Inflammatory macrophage treated with lipopolysaccharide for 1 hour (primary cell): ENCODE data around the gene GPR156.
"Not testable (repeated sequence)": the region's sequence is repeated elsewhere in the genome, so short reads cannot be mapped to it uniquely, and the experiment has no call there.

Experiments used
- DNase-seq, 2 donors: peaks; one replicate each; pipeline ENCODE4 v3.0.0-alpha.2; 2020 to 2022

GPR156 gene

DNA sequence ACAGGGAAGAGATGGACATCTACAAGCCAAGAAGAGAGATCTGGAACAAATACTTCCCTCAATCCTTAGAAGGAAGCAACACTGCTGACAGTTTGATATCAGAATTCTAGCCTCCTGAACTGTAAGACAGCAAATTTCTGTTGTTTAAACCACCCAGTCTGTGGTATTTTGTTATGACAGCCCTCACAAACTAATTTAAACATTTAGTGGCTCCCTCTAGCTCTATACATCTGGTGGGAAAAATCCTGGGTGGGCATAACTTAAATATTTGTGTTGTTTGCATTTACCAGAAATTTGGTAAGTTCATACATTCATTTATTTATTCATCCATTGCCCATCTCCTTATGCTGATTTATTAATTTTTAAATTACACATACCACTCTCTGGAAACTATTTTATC, 128.3 kb downstream of the GPR156 start:
- DNase-seq: no peak

DNA sequence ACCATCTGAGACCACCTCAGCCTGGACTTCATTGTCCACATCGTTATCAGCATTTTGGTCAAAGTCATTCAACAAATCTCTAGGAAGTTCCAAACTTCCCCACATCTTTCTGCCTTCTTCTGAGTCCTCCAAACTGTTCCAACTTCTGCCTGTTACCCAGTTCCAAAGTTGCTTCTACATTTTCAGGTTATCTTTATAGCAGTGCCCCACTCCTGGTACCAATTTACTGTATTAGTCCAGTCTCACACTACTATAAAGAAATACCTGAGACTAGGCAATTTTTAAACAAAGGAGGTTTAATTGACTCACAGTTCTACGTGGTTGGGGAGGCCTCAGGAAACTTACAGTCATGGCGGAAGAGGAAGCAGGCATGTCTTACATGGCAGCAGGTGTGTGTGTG, 129.3 kb downstream of the GPR156 start:
- DNase-seq: not testable (repeated sequence)

GRCh38 chr3:120155108-120155507, 129.9 kb downstream of the GPR156 start:
- no peak for DNase-seq

GRCh38 chr3:120153294-120153693, 131.7 kb downstream of the GPR156 start:
- DNase-seq: peak; percentile 12 to 41

- DNase-seq: no peak
Measured at GRCh38 chr3:120151791-120152190, 133.2 kb downstream of the GPR156 start.

DNA sequence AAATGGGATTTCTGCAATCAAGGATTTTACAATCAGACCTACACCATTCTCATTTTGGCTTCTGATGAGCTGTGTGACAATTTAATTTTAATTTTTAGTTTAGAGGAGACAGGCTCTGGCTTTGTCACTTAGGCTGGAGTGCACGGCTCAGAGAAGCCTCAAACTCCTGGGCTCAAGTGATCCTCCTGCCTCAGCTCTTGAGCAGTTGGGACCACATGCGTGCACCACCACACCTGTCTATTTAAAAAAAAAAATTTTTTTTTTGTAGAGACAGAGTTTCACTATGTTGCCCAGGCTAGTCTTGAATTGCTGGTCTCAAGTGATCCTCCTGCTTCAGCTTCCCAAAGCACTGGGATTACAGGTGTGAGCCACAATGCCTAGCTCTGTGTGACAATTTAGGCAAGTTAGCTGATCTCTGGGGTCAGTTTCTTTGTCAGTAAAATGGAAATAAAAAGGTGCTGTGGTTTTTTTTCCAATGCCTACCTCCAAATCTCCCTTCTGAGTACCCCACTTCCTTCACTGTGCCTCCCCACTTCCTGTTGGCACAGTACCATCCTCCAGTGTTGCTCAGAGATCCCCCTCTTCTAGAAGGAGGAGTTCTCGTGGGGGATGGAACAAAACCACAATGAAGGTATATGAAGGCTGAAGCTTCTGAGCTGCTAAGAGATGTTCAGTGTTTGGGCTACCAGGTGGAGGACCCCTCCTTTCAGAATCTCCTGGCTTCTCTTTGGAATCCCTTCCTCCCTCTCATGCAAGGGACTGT, 136.7 kb downstream of the GPR156 start:
- no peak for DNase-seq

GRCh38 chr3:120147072-120147871, 137.8 kb downstream of the GPR156 start:
- no peak for DNase-seq

DNA sequence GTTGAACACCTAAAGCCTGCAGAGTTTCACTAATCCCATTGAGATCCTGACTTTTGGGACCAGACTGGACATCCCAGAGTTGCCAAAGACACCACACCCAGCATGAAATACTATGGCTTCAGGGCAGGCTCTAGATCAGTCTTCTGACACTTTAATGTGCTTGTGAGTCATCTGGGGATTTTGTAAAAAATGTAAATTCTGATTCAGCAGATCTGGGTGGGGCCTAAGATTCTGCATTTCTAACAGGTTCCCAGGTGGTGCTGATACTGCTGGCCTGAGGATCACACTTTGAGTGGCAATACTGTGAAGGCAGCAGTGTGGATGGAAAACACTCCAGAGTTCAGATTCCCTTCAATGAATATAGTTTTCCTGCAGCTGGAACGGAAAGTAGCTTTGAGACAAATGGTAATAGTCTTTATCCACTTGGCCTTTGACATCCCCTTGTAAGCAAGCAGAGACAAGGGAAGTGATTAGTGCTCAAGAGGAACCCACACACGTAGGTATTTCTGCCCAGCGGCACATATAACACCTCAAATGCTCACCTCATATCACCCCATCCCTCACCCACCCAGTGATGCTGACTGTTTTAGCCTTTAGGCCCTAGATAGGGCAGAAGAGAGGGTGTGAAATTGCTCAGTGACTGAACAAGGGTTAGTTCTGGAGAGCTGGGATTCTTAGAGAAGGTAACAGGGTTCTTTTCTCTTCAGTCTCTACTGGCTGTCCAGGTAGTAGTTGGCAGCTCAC, 139.3 kb downstream of the GPR156 start:
- DNase-seq: peak; percentile 87 to 92

DNA sequence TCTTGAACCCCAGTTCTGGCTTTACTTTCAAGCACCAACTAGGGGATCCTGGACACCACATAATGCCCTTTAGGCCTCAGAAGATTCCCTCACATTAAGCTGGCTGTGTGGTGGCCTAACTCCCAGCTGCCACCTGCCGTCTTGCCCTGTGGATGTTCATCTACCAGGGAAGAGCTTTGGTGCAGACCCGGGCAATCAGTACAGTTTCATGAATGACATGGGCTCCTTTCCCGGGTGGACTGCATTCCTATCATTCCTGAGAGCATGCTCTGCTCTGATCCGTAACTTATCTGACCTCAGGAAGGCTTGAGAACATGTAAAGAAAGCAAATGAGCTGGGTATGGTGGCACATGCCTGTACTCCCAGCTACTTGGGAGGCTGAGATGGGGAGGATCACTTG, 140.8 kb downstream of the GPR156 start:
- DNase-seq: no peak

GRCh38 chr3:120143676-120144075, 141.3 kb downstream of the GPR156 start:
- DNase-seq: no peak

DNA sequence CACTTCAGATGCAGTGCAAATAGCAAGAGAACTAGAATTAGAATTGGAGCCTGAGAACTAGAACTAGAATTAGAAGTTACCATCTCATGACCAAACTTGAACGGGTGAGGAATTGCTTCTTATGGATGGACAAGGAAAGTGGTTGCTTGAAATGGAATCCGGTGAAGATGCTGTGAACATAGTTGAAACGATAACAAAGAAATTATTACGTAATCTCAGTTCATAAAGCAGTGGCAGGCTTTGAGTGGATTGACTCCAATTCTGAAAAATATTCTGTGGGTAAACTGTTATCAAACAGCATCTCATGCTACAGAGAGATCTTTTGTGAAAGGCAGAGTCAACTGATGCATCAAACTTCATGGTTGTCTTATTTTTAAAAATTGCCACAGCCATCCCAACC, 142.8 kb downstream of the GPR156 start:
- DNase-seq: no peak

DNA sequence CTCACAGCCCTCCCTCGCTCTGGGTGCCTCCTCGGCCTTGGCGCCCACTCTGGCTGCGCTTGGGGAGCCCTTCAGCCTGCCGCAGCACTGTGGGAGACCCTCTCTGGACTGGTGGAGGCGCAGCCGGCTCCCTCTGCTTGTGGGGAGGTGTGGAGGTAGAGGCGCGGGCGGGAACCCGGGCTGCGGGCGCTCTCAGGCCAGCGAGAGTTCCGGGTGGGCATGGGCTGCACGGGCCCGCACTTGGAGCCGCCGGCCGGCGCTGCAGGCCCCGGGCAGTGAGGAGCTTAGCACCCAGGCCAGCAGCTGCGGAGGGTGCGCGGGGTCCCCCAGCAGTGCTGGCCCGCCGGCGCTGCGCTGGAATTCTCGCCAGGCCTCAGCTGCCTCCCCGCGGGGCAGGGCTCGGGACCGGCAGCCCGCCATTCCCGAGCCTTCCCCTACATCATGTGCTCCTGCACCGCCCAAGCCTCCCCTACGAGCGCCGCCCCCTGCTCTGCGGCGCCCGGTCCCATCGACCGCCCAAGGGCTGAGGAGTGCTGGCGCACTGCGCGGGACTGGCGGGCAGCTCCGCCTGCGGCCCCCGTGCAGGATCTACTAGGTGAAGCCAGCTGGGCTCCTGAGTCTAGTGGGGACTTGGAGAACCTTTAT, 144.8 kb downstream of the GPR156 start:
- no peak for DNase-seq

DNA sequence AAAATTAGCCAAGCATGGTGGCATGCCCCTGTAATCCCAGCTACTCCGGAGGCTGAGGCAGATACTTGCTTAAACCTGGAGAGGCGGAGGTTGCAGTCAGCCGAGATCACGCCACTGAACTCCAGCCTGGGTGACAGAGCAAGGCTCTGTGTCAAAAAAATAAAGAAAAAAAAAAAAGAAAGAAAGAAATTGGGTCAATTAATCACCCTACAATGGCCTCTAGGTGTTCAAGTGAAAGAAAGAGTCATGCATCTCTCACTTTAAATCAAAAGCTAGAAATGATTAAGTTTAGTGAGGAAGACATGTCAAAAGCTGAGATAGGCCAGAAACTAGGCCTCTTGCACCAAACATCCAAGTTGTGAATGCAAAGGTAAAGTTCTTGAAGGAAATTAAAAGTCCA, 145.9 kb downstream of the GPR156 start:
- DNase-seq: no peak

GRCh38 chr3:120137548-120137947, 147.5 kb downstream of the GPR156 start:
- no peak for DNase-seq

- no peak for DNase-seq
Measured at GRCh38 chr3:120130656-120131055, 154.4 kb downstream of the GPR156 start.

DNA sequence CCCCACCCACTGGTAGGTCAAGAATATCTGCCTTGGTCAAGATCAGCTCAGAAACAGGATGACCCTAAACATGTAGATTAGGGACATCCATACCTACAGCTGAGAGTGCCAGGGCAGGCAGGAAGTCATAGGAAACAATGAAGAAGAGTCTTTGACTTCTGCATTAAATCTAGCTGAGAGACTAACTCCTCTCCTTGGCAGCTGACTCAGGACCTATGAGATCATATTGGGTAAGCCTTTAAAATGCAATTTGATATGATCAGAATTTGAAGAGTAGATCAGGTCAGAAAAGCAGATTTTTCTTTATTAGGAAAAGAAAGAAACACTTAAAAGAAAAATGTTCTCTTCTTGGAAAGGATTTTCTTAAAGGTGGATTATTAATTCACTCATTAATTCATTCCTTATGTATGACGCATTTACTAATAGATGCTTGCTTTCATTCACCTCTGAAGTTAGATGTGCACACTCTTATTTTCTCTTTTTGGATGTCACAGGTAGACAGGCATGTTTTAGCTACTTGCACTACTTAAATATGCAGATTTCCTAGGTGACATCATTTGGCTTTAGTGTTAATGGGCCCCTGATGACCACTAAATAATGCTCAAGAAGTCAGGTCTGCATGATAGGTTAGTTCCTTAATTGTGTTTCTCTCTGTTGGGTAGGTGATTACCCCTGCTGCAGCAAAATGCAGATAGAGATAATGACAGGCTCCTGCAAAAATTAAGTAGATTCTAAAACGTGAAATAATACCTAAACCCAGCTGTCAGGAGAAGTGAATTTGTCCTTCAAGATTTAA, 155.1 kb downstream of the GPR156 start:
- DNase-seq: no peak

- no peak for DNase-seq
Measured at GRCh38 chr3:120129051-120129450, 156.0 kb downstream of the GPR156 start.

- DNase-seq: no peak
Measured at GRCh38 chr3:120125992-120126391, 159.0 kb downstream of the GPR156 start.

GRCh38 chr3:120119846-120120510, 165.0 kb downstream of the GPR156 start:
- DNase-seq: no peak
